H9 (cell line): ENCODE data around the gene USP44. TPM values are rescaled to one million over a fixed set of nuclear protein-coding genes. Genes with fewer than 3 reads are reported as not detected.

ENCODE experiments used
- DNase-seq: peaks from one replicate; pipeline ENCODE4 v3.0.0-alpha.2; 2017
- H2AFZ ChIP-seq: one replicate; pipeline ENCODE4 v1.6.1; 2013; ENCODE audit warnings: mild to moderate bottlenecking, low read length, control low read depth, moderate library complexity
- H2AK5ac ChIP-seq: 2 replicates; pipeline ENCODE4 v1.6.1; 2013; ENCODE audit warnings: low read length, control low read depth, mixed read lengths; ENCODE audit not compliant: insufficient read length
- H2BK120ac ChIP-seq: one replicate; pipeline ENCODE4 v1.6.1; 2013; ENCODE audit warnings: low read depth, mild to moderate bottlenecking, low read length, control low read depth, inconsistent platforms; ENCODE audit not compliant: poor library complexity, severe bottlenecking
- H2BK12ac ChIP-seq: 2 replicates; pipeline ENCODE4 v1.6.1; 2013; ENCODE audit warnings: low read length, control low read depth, mixed read lengths, low read depth; ENCODE audit not compliant: insufficient read length
- H2BK15ac ChIP-seq: 2 replicates; pipeline ENCODE4 v1.6.1; 2013; ENCODE audit warnings: low read depth, low read length, control low read depth
- H2BK20ac ChIP-seq: one replicate; pipeline ENCODE4 v1.6.1; 2013; ENCODE audit warnings: low read depth, mild to moderate bottlenecking, low read length, control low read depth, inconsistent platforms; ENCODE audit not compliant: poor library complexity, severe bottlenecking
- H2BK5ac ChIP-seq: 2 replicates; pipeline ENCODE4 v1.6.1; 2013; ENCODE audit warnings: low read length, control low read depth, mixed read lengths; ENCODE audit not compliant: insufficient read length
- H3K14ac ChIP-seq: 2 replicates; pipeline ENCODE4 v1.6.1; 2013; ENCODE audit warnings: low read length, control low read depth; ENCODE audit not compliant: insufficient read depth
- H3K18ac ChIP-seq: 2 replicates; pipeline ENCODE4 v1.6.1; 2013; ENCODE audit warnings: low read depth, mild to moderate bottlenecking, mixed read lengths, low read length, control low read depth; ENCODE audit not compliant: insufficient read length
- H3K23ac ChIP-seq: 2 replicates; pipeline ENCODE4 v1.6.1; 2013; ENCODE audit warnings: low read length, control low read depth, mixed read lengths, low read depth; ENCODE audit not compliant: insufficient read length
- H3K23me2 ChIP-seq: 2 replicates; pipeline ENCODE4 v1.6.1; 2013; ENCODE audit warnings: low read depth, mild to moderate bottlenecking, mixed read lengths, low read length, control low read depth; ENCODE audit not compliant: insufficient read length, poor library complexity, severe bottlenecking
- H3K27ac ChIP-seq: 2 replicates; pipeline ENCODE4 v1.5.1; 2013; ENCODE audit warnings: low read length, control low read depth, mixed read lengths, low read depth; ENCODE audit not compliant: insufficient read length
- H3K27me3 ChIP-seq: 2 replicates; pipeline ENCODE4 v1.6.1; 2013; ENCODE audit warnings: low read length, control low read depth, inconsistent platforms; ENCODE audit not compliant: insufficient read depth
- H3K4ac ChIP-seq: 2 replicates; pipeline ENCODE4 v1.6.1; 2013; ENCODE audit warnings: low read depth, mild to moderate bottlenecking, control low read depth, inconsistent platforms, low read length, moderate library complexity
- H3K4me1 ChIP-seq: 2 replicates; pipeline ENCODE4 v1.6.1; 2013; ENCODE audit warnings: low read length, control low read depth, inconsistent platforms; ENCODE audit not compliant: insufficient read depth
- H3K4me2 ChIP-seq: 2 replicates; pipeline ENCODE4 v1.6.1; 2013; ENCODE audit warnings: low read length, control low read depth, mixed read lengths; ENCODE audit not compliant: insufficient read length, insufficient read depth
- H3K56ac ChIP-seq: 2 replicates; pipeline ENCODE4 v1.6.1; 2013; ENCODE audit warnings: low read depth, mild to moderate bottlenecking, mixed read lengths, low read length, control low read depth; ENCODE audit not compliant: insufficient read length
- H3K79me1 ChIP-seq: 2 replicates; pipeline ENCODE4 v1.6.1; 2013; ENCODE audit warnings: low read depth, mild to moderate bottlenecking, moderate library complexity, low read length, control low read depth, inconsistent platforms; ENCODE audit not compliant: insufficient read depth, poor library complexity, severe bottlenecking
- H3K79me2 ChIP-seq: 2 replicates; pipeline ENCODE4 v1.6.1; 2013; ENCODE audit warnings: low read length, control low read depth, inconsistent platforms; ENCODE audit not compliant: insufficient read depth
- H3K9ac ChIP-seq: 2 replicates; pipeline ENCODE4 v1.6.1; 2013; ENCODE audit warnings: low read length, control low read depth, mixed read lengths; ENCODE audit not compliant: insufficient read length; ENCODE audit errors: extremely low read depth
- H3K9me3 ChIP-seq: one replicate; pipeline ENCODE4 v1.6.1; 2013; ENCODE audit warnings: low read depth, low read length, inconsistent platforms; ENCODE audit not compliant: control insufficient read depth
- H3T11ph ChIP-seq: one replicate; pipeline ENCODE4 v1.6.1; 2013; ENCODE audit warnings: mild to moderate bottlenecking, low read length, control low read depth, inconsistent platforms
- H4K20me1 ChIP-seq: one replicate; pipeline ENCODE4 v1.6.1; 2013; ENCODE audit not compliant: control insufficient read depth, insufficient read length, insufficient read depth
- H4K5ac ChIP-seq: 2 replicates; pipeline ENCODE4 v1.6.1; 2013; ENCODE audit warnings: low read depth, mild to moderate bottlenecking, mixed read lengths, low read length, control low read depth; ENCODE audit not compliant: insufficient read length
- H4K8ac ChIP-seq: replicated peaks from 2 replicates; pipeline ENCODE4 v1.6.1; 2013; ENCODE audit warnings: low read length, control low read depth, mixed read lengths, low read depth; ENCODE audit not compliant: insufficient read length
- H4K91ac ChIP-seq: 2 replicates; pipeline ENCODE4 v1.6.1; 2013; ENCODE audit warnings: low read depth, mild to moderate bottlenecking, moderate library complexity, mixed read lengths, low read length, control low read depth; ENCODE audit not compliant: insufficient read length
- H3K27ac Mint-ChIP-seq, 3 experiments: 2 replicates in 2 of 3; 3 replicates in 1 of 3; pipeline ENCODE4 v1.8.0; 2020 to 2021; ENCODE audit warnings: mixed read lengths in 3 of 3, mild to moderate bottlenecking in 1 of 3, moderate library complexity in 1 of 3
- H3K27me3 Mint-ChIP-seq: 2 replicates; pipeline ENCODE4 v1.8.0; 2021; ENCODE audit warnings: low read depth, mild to moderate bottlenecking, moderate library complexity, mixed read lengths
- H3K36me3 Mint-ChIP-seq, 3 experiments: 2 replicates in 2 of 3; 3 replicates in 1 of 3; pipeline ENCODE4 v1.8.0; 2020 to 2021; ENCODE audit warnings: low read depth in 3 of 3, mixed read lengths in 3 of 3; ENCODE audit not compliant: insufficient read depth in 1 of 3
- H3K4me1 Mint-ChIP-seq, 2 experiments: 2 replicates each; pipeline ENCODE4 v1.8.0; 2020; ENCODE audit warnings: mixed read lengths in 2 of 2
- H3K4me3 Mint-ChIP-seq, 2 experiments: 2 replicates in 1 of 2; 3 replicates in 1 of 2; pipeline ENCODE4 v1.8.0; 2020 to 2021; ENCODE audit warnings: mild to moderate bottlenecking in 2 of 2, mixed read lengths in 2 of 2, moderate library complexity in 1 of 2
- H3K9me3 Mint-ChIP-seq, 2 experiments: 2 replicates in 1 of 2; 3 replicates in 1 of 2; pipeline ENCODE4 v1.8.0; 2020; ENCODE audit warnings: mild to moderate bottlenecking in 2 of 2, mixed read lengths in 2 of 2, moderate library complexity in 1 of 2
- WGBS: extraction: QIAGEN DNeasy Blood & Tissue Kit; methylation state at CpG from one replicate; pipeline ENCODE4 v1.1.7; 2013; ENCODE audit warnings: missing lambda C conversion rate, low lambda C conversion rate, mixed read lengths; ENCODE audit not compliant: insufficient read length; ENCODE audit errors: extremely low coverage; 5-methylcytosine and 5-hydroxymethylcytosine counted together
- long read RNA-seq: library from polyadenylated mRNA; unstranded; transcript quantifications from one replicate; pipeline ENCODE4 v2.0.0, GENCODE V29; 2020
- total RNA-seq: library from RNA; stranded (reverse); gene quantifications from 2 replicates; pipeline ENCODE4 v1.2.1, GENCODE V29; 2021
- TF ChIP-seq, protein P1 (sequence below): fragments of 200-600 bp; sonication (generic); conservative IDR thresholded peaks from 3 replicates; pipeline ENCODE4 v1.8.0; 2021; ENCODE audit warnings: antibody characterized with exemption, mild to moderate bottlenecking

Gene USP44
- total RNA-seq = 181 and 185 TPM in 2 replicates
- long read RNA-seq, full-length matches to known transcripts = 503 of 724 reads
- long read RNA-seq, partial matches to known transcripts = 122 of 724 reads
- long read RNA-seq, other reads (novel, unspliced or antisense) = 99 of 724 reads

DNA sequence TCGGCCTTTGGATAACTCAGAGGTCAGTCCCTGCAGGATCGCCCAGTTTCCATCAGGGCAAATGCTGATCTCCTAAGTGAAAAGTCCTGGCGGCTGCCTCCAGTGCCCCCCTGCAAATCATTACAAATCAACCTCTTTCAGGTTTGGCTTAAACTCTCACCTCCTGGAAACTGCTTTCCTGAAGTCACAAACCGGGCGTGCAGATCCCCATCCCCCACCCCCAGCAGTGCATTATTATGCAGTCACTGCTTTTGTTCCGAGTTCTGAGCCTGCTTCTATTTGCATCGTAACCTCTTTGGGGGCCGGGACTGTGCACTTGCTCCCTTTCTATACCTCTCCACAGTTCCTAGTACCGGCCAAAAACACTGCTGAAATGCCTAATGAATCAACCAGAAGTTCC lies at the start of gene USP44:
Gene USP44 (minus strand): TSS at position 172 of the 400 bp plus-strand sequence. CDS start 17,220 bp downstream, outside the sequence.
- peaks cover 10% of the 10 kb centered on the region; the same call in 1 of the 2 replicates for H3K79me2 ChIP-seq
- Mint-ChIP-seq H3K9me3 (peaks cover 0 to 5% of the 10 kb centered on the region in 2 experiments; a peak in 2 of 5 replicates), H3K36me3 (peaks cover 12 to 26% (median 17%) of the 10 kb centered on the region in 3 experiments; a peak in 6 of 7 replicates), H3K4me3 (peak within 1 kb of the TSS; percentile 83 to 96), H3K4me1 (peaks cover 45 to 55% of the 10 kb centered on the region in 2 experiments), H3K27ac (peak within 1 kb of the TSS; percentile 95 to 100 (median 99)), H3K27me3 (peaks cover 1% of the 10 kb centered on the region; the same call in 1 of the 2 replicates)
- peak within 1 kb of the TSS; percentile 89 for H3T11ph ChIP-seq
- no peak within 1 kb of the TSS for H2BK5ac ChIP-seq
- H3K79me1 ChIP-seq = no peaks in the 10 kb centered on the region
- H3K27me3 ChIP-seq = no peaks in the 10 kb centered on the region
- DNase-seq = peak; percentile 92
- H2BK15ac ChIP-seq = no peak within 1 kb of the TSS
- no peak within 1 kb of the TSS for H4K5ac ChIP-seq
- TF ChIP-seq, protein P1, sequence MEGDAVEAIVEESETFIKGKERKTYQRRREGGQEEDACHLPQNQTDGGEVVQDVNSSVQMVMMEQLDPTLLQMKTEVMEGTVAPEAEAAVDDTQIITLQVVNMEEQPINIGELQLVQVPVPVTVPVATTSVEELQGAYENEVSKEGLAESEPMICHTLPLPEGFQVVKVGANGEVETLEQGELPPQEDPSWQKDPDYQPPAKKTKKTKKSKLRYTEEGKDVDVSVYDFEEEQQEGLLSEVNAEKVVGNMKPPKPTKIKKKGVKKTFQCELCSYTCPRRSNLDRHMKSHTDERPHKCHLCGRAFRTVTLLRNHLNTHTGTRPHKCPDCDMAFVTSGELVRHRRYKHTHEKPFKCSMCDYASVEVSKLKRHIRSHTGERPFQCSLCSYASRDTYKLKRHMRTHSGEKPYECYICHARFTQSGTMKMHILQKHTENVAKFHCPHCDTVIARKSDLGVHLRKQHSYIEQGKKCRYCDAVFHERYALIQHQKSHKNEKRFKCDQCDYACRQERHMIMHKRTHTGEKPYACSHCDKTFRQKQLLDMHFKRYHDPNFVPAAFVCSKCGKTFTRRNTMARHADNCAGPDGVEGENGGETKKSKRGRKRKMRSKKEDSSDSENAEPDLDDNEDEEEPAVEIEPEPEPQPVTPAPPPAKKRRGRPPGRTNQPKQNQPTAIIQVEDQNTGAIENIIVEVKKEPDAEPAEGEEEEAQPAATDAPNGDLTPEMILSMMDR = no peak
- no peaks in the 10 kb centered on the region; the same call in 1 of the 2 replicates for H3K4me1 ChIP-seq
- H4K8ac ChIP-seq = no peak within 1 kb of the TSS
- H4K91ac ChIP-seq = no peak within 1 kb of the TSS
- H3K9ac ChIP-seq = peak within 1 kb of the TSS; percentile 89
- peak within 1 kb of the TSS; percentile 89 for H3K4me2 ChIP-seq
- peak within 1 kb of the TSS; percentile 76 for H3K27ac ChIP-seq
- no peak within 1 kb of the TSS for H2BK20ac ChIP-seq
- H3K23me2 ChIP-seq = peaks cover 3% of the 10 kb centered on the region
- H4K20me1 ChIP-seq = no peaks in the 10 kb centered on the region
- H3K56ac ChIP-seq = no peak within 1 kb of the TSS
- WGBS = no CpG with 5 or more reads among the region's 9 CpGs
- H2BK12ac ChIP-seq = no peak within 1 kb of the TSS
- H2BK120ac ChIP-seq = no peak within 1 kb of the TSS
- no peak within 1 kb of the TSS for H2AK5ac ChIP-seq
- no peak within 1 kb of the TSS for H2AFZ ChIP-seq
- no peak within 1 kb of the TSS for H3K23ac ChIP-seq
- H3K18ac ChIP-seq = no peak within 1 kb of the TSS
- H3K4ac ChIP-seq = no peak within 1 kb of the TSS
- H3K9me3 ChIP-seq = no peaks in the 10 kb centered on the region
- no peak within 1 kb of the TSS for H3K14ac ChIP-seq
